GM18505 (cell line): ENCODE measurements around the gene PXYLP1.

Experiments used
- ATAC-seq: cut with Tn5 transposase; IDR thresholded peaks from one replicate; pipeline ENCODE4 v1.9.1; 2021; ENCODE audit not compliant: unreplicated experiment
- POLR2A ChIP-seq: IDR thresholded peaks from 4 replicates; pipeline ENCODE4 v1.6.1; 2011; ENCODE audit warnings: borderline replicate concordance; ENCODE audit not compliant: insufficient read depth, insufficient read length; ENCODE audit errors: extremely low read depth

PXYLP1 gene

DNA sequence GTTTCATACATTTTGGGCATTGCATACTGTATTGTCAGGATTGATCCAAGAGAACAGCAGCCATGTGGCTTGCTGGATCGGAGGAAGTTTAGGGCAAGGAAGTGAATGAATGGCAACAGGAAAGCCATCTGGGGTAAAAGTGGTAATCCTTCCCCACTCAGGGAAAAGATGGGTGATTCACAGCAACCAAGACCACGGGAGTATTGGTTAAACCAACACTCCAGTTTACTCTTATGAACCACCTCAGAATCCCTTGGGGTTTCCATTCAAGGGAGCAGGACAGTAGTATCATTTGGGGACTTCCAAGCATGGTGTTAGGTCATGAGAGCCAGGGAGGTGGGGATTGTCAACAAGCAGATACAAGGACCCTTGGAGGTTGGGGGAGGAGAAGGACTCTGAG is 111.5 kb downstream of the PXYLP1 start:
- TF ChIP-seq POLR2A, result no peak
- ATAC-seq, result no peak

- no peak for TF ChIP-seq POLR2A
- ATAC-seq, result no peak
Measured at GRCh38 chr3:141343865-141344271, 112.2 kb downstream of the PXYLP1 start.
